CD4-positive, alpha-beta T cell treated with Interleukin-15 for 4 hours (primary cell): ENCODE data around the gene MSH6.
"Not testable (repeated sequence)": the region's sequence is repeated elsewhere in the genome, so short reads cannot be mapped to it uniquely, and the experiment has no call there.

ENCODE experiments used
- DNase-seq: peaks from one replicate; pipeline ENCODE4 v3.0.0-alpha.2; 2020; ENCODE audit warnings: low spot score

MSH6 gene

DNA sequence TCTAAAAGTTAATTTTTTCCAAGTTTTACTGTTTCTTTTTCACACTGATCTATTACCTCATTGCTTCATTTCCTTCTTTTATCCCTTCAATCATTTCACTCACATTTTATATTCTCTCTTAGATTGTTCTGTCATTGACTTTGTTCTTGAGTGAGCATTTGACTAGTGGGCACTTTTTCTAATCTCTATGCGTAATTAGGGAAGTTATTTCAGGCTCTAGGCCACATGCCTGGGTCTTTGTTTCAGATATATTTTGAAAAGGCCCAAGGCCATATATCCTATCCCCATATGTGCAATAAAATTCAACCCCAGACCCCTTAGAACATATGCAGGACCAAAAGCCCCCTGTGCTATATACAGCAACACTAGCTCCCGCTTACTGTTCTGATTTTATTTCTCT is 61.2 kb downstream of the MSH6 start:
- no peak for DNase-seq

DNA sequence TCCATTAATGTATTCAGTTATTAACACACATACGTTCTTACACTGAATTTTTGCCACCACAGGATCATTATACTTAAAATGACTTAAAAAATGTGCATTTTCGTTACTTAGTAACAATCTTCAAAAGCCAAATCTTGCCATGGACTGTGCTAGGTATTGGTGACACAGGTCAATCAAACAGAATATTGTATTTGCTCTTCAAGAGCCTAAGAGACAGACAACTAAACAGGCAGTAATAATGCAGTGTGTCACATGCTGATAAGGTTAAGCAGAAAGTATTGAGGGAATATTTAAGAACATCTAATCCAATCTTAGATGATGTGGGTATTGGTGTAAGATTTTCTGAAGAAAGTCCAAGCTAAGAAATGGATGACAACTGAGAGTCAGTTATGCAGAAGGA is 66.4 kb downstream of the MSH6 start:
- DNase-seq = no peak

DNA sequence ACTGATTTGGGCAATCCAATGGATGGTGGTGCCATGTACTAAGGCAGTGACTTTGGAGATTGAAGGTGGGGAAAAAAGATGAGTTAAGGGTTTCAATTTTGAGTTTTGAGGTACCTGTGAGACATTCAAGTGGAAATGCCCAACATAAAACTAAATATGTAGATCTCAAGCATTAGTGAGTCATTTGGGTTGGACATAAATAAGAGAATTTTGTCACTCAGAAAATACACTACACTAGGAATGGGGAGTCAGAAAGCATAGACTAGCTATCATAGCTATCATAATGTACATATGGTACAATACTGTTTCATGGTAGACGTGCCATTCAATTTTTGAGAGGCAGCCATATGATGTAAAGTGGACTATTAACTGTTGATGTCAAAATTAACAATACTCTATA is 67.3 kb downstream of the MSH6 start:
- DNase-seq = no peak

DNA sequence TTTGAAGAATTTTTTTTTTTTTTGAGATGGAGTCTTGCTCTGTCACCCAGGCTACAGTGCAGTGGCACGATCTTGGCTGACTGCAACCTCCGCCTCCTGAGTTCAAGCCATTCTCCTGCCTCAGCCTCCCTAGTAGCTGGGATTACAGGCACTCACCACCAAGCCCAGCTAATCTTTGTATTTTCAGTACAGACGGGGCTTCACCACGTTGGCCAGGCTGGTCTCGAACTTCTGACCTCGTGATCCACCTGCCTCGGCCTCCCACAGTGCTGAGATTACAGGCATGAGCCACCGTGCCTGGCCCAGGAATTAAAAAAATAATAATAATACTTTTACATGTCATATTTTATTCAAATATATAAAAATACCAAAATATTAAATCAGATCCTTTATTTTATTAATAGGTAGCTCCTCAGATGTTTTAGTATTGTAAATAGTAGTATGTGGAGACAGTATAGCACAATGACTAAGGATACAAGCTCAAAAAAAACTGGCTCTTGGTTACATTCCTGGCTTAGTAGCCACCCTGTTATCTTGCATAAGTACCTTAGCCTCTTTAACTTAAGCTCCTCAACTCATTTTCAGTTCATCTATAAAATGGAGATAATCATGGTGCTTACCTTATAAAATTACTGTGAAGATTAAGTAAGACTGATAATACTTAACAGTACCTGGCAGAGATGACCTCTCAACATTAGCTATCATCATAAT is 70.3 kb downstream of the MSH6 start:
- DNase-seq = not testable (repeated sequence)
